ENCODE data around the gene PLEKHH1.
A peak's percentile ranks its signal among the peaks of the same experiment; 100 is the strongest.

The PLEKHH1 gene

DNA sequence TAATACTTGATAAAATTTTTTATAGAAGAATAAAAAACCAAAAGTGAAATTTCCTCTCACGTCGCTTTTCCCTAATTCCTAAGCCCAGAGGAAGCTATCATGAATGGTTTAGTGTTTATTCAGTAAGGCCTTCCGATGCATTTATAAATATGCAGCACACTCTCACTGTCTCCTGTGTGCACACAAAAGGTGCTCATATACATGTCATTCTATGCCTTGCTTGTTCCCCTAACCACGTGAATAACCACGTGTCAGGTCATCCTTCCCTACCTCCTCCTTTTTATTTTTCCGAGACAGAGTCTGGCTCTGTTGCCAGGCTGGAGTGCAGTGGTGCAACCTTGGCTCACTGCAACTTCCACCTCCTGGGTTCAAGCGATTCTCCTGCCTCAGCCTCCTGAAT, 37.4 kb downstream of the PLEKHH1 start:
- TF ChIP-seq ZFX (IDR thresholded peaks at IDR 0.05; ENCODE audit: borderline replicate concordance), result no peak
- TF ChIP-seq, protein P1, sequence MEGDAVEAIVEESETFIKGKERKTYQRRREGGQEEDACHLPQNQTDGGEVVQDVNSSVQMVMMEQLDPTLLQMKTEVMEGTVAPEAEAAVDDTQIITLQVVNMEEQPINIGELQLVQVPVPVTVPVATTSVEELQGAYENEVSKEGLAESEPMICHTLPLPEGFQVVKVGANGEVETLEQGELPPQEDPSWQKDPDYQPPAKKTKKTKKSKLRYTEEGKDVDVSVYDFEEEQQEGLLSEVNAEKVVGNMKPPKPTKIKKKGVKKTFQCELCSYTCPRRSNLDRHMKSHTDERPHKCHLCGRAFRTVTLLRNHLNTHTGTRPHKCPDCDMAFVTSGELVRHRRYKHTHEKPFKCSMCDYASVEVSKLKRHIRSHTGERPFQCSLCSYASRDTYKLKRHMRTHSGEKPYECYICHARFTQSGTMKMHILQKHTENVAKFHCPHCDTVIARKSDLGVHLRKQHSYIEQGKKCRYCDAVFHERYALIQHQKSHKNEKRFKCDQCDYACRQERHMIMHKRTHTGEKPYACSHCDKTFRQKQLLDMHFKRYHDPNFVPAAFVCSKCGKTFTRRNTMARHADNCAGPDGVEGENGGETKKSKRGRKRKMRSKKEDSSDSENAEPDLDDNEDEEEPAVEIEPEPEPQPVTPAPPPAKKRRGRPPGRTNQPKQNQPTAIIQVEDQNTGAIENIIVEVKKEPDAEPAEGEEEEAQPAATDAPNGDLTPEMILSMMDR (IDR thresholded peaks at IDR 0.05), result no peak
- H3K27ac ChIP-seq, result no peak overlapping the region

DNA sequence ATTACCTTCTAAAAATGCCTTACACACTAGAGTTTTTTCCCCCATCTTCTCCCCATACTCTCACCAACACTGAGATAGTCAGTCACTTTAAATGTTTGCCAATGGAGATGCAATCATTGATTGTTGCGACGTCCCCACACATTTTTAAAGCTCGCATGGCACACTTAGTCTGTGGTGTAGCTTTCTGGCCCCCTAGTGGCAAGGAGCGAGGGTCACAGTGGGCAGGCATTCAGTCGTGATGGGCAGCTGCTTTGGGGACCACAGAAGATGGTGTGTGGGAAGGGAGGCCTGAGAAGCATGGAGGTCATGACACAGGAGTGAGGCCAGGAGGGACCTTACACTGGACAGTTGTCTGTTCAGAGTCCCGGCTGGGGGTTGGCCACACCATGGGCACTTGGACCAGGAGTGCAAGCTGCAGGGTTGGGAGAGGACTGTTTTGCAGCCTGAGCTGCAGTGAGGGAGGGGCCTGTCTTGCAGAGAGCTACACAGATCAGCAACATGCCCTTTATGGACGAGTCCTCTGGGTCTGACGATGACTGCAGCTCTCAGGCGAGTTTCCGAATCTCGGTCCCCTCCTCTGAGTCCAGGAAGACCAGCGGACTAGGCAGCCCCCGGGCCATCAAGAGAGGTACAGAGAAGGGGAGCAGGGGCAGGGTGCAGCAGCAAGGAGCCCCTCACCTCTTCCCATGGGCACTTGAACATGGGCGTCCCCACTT, 38.3 kb downstream of the PLEKHH1 start:
- H3K27ac ChIP-seq, result no peak overlapping the region
- TF ChIP-seq, protein P1 (IDR thresholded peaks at IDR 0.05), result peak; percentile 87
- TF ChIP-seq ZFX (IDR thresholded peaks at IDR 0.05; ENCODE audit: borderline replicate concordance), result no peak

DNA sequence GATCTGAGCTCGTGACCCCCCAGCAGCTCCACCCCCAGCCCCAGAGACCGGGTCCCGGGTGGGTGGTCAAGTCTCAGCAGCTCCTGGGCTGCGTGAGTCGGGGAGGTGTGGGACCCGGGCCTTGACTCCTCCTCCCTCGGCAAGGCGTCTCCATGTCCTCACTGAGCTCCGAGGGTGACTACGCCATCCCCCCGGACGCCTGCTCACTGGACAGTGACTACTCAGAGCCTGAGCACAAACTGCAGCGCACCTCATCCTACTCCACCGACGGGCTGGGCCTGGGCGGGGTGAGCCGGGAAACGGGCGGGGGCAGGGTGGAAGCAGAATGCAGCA, 38.9 kb downstream of the PLEKHH1 start:
- H3K27ac ChIP-seq, result no peak overlapping the region
- TF ChIP-seq, protein P1 (IDR thresholded peaks at IDR 0.05), result no peak

DNA sequence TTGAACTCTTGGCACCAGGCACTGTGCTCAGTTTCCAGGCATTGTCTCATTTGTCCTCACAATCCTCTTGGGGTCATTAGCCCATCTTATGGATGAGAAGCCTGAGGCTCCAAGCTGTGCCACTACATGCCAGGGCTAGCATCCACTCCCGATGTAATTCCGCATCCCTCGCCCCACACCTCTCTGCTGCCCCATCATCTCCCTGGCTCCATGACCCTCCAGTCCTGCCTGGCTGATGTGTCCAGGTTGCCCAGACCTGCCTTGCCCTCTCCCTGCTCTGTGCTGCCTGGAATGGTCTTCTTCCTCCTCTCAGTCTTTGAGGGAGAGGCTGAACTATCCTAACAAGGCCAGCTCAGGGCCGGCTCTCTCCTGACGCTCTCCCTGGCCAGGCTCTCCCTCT, 39.5 kb downstream of the PLEKHH1 start:
- no peak for TF ChIP-seq ZFX (IDR thresholded peaks at IDR 0.05; ENCODE audit: borderline replicate concordance)
- TF ChIP-seq, protein P1 (IDR thresholded peaks at IDR 0.05), result no peak
- no peak overlapping the region for H3K27ac ChIP-seq

DNA sequence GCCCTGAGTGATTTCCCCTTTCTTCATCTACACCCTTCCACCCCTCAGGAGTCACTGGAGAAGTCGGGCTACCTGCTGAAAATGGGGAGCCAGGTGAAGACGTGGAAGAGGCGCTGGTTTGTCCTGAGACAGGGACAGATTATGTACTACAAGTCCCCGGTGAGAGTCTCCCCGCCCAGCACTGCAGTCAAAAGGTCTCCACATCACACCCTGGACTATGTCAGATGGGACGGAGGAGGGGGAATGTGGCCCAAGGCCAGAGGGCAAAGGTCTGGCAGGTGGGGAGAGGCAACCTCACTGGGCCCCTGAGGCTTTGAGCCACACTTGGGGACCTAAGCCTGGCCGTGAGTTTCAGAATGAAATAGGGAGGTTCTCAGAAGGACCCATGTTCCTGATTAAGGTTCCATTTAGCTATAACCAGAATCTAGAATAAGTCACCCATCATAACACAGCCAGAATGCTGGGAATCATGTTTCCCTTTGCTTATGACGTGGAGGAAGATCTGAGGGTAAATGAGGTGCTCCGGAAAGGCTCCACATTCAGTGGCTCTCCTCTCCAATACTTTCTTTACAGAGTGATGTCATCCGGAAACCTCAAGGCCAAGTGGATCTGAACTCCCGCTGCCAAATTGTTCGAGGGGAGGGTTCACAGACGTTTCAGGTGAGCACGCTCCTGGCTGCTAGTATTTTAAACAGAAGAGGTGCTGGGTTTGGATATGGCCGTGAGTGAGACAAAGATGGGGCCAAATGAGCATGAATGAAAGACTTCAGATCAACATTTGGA, 40.3 kb downstream of the PLEKHH1 start:
- no peak overlapping the region for H3K27ac ChIP-seq
- TF ChIP-seq ZFX (IDR thresholded peaks at IDR 0.05; ENCODE audit: borderline replicate concordance), result no peak

DNA sequence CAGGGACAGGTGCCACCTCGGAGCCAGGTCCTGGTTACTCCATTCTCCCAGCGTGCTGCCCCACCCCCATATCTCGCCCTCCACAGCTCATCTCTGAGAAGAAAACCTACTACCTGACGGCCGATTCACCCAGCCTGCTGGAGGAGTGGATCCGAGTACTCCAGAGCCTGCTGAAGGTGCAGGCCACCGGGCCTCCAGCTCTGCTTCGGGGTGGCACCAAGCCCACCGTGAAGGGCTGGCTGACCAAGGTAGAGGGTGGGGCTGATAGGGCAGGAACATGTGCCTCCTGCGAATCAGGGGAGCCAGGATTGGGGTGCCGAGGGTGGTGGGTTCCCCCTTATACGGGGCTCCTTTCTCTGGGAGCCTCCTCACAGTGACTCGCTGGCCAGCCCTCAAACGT, 41.1 kb downstream of the PLEKHH1 start:
- no peak overlapping the region for H3K27ac ChIP-seq
- no peak for TF ChIP-seq ZFX (IDR thresholded peaks at IDR 0.05; ENCODE audit: borderline replicate concordance)
- TF ChIP-seq, protein P1 (IDR thresholded peaks at IDR 0.05), result no peak

DNA sequence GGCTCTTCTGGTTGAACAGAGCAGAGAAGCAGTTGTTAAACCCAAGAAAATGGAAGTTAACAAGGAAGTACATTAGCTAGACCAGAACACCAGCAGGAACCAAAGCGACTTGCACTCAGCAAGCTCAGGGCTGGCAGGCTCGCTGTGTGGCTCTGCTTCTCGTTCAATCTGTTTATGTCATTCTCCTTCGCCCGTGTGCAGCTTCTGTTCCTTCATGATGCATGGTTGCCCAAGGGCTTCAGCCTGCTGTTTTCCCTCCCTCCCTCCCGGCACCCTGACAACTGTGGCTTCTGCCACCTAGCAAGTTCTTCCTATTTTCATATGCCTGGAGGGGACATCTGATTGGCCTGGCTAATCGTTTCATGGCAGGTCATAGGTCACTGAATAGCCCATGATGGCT, 41.7 kb downstream of the PLEKHH1 start:
- H3K27ac ChIP-seq, result no peak overlapping the region
- TF ChIP-seq, protein P1 (IDR thresholded peaks at IDR 0.05), result no peak
- no peak for TF ChIP-seq ZFX (IDR thresholded peaks at IDR 0.05; ENCODE audit: borderline replicate concordance)
